Chondrocyte (in vitro differentiated cells): Measurements from ENCODE around the gene TSPAN33. TPM values are rescaled to one million over a fixed set of nuclear protein-coding genes. Genes with fewer than 3 reads are reported as not detected.

Source experiments
- DNase-seq: peaks from one replicate; pipeline ENCODE4 v3.0.0; 2021; ENCODE audit warnings: mixed read lengths, low spot score
- H3K27ac Mint-ChIP-seq: one replicate; pipeline ENCODE4 v1.8.0; 2021; ENCODE audit warnings: mild to moderate bottlenecking, moderate library complexity, mixed read lengths; ENCODE audit not compliant: unreplicated experiment
- H3K27me3 Mint-ChIP-seq: 2 replicates; pipeline ENCODE4 v1.8.0; 2021; ENCODE audit warnings: low read depth, mixed read lengths
- H3K36me3 Mint-ChIP-seq: 2 replicates; pipeline ENCODE4 v1.8.0; 2021; ENCODE audit warnings: low read depth, mixed read lengths
- H3K4me1 Mint-ChIP-seq: 2 replicates; pipeline ENCODE4 v1.8.0; 2021; ENCODE audit warnings: low read depth, mild to moderate bottlenecking, mixed read lengths
- H3K4me3 Mint-ChIP-seq: one replicate; pipeline ENCODE4 v1.8.0; 2021; ENCODE audit warnings: mild to moderate bottlenecking, moderate library complexity, mixed read lengths; ENCODE audit not compliant: unreplicated experiment
- H3K9me3 Mint-ChIP-seq: 2 replicates; pipeline ENCODE4 v1.8.0; 2021; ENCODE audit warnings: low read depth, mixed read lengths
- total RNA-seq: library from RNA; stranded (reverse); gene quantifications from 3 replicates; pipeline ENCODE4 v1.2.1, GENCODE V29; 2021
- TF ChIP-seq, protein P1 (sequence below): fragments of 200-600 bp; sonication (generic); IDR thresholded peaks from 2 replicates; pipeline ENCODE4 v1.5.0; 2021; ENCODE audit warnings: antibody characterized with exemption, mild to moderate bottlenecking, moderate library complexity

Gene TSPAN33
- total RNA-seq, 1 donor from 2014 or later = 4.2 TPM

GRCh38 chr7:129149511-129149910 lies 5.0 kb downstream of the TSPAN33 start:
- Mint-ChIP-seq H3K27ac (no peak overlapping the region), H3K36me3 (no peaks in the 10 kb centered on the region), H3K9me3 (no peaks in the 10 kb centered on the region), H3K4me1 (no peaks in the 10 kb centered on the region), H3K27me3 (peaks cover 49% of the 10 kb centered on the region), H3K4me3 (no peak overlapping the region)
- DNase-seq = no peak
- TF ChIP-seq, protein P1, sequence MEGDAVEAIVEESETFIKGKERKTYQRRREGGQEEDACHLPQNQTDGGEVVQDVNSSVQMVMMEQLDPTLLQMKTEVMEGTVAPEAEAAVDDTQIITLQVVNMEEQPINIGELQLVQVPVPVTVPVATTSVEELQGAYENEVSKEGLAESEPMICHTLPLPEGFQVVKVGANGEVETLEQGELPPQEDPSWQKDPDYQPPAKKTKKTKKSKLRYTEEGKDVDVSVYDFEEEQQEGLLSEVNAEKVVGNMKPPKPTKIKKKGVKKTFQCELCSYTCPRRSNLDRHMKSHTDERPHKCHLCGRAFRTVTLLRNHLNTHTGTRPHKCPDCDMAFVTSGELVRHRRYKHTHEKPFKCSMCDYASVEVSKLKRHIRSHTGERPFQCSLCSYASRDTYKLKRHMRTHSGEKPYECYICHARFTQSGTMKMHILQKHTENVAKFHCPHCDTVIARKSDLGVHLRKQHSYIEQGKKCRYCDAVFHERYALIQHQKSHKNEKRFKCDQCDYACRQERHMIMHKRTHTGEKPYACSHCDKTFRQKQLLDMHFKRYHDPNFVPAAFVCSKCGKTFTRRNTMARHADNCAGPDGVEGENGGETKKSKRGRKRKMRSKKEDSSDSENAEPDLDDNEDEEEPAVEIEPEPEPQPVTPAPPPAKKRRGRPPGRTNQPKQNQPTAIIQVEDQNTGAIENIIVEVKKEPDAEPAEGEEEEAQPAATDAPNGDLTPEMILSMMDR = no peak

GRCh38 chr7:129150199-129150996 lies 5.9 kb downstream of the TSPAN33 start:
- no peaks in the 10 kb centered on the region for H3K4me1 Mint-ChIP-seq
- no peak for DNase-seq
- H3K27ac Mint-ChIP-seq = no peak overlapping the region
- no peak overlapping the region for H3K4me3 Mint-ChIP-seq
- H3K36me3 Mint-ChIP-seq = no peaks in the 10 kb centered on the region
- TF ChIP-seq, protein P1 = no peak
- peaks cover 54% of the 10 kb centered on the region for H3K27me3 Mint-ChIP-seq
- H3K9me3 Mint-ChIP-seq = no peaks in the 10 kb centered on the region

- TF ChIP-seq, protein P1 = no peak
- no peaks in the 10 kb centered on the region for H3K36me3 Mint-ChIP-seq
Measured at GRCh38 chr7:129157651-129158050, 13.1 kb downstream of the TSPAN33 start.

GRCh38 chr7:129159539-129159938 lies 15.0 kb downstream of the TSPAN33 start:
- Mint-ChIP-seq H3K9me3 (peaks cover 4% of the 10 kb centered on the region), H3K27me3 (peaks cover 15% of the 10 kb centered on the region), H3K27ac (no peak overlapping the region), H3K4me1 (no peaks in the 10 kb centered on the region), H3K4me3 (no peak overlapping the region), H3K36me3 (no peaks in the 10 kb centered on the region)
- no peak for DNase-seq
- TF ChIP-seq, protein P1 = no peak

More at GRCh38 chr7:129157651-129158050, 13.1 kb downstream of the TSPAN33 start:
- Mint-ChIP-seq H3K4me1 (no peaks in the 10 kb centered on the region), H3K27me3 (peaks cover 25% of the 10 kb centered on the region), H3K27ac (no peak overlapping the region), H3K9me3 (peaks cover 4% of the 10 kb centered on the region), H3K4me3 (no peak overlapping the region)
- DNase-seq = no peak

- H3K4me3 Mint-ChIP-seq = no peak overlapping the region
Measured at GRCh38 chr7:129160161-129160905, 15.8 kb downstream of the TSPAN33 start.

More at GRCh38 chr7:129160161-129160905, 15.8 kb downstream of the TSPAN33 start:
- Mint-ChIP-seq H3K27me3 (peaks cover 10% of the 10 kb centered on the region), H3K36me3 (no peaks in the 10 kb centered on the region), H3K9me3 (peaks cover 4% of the 10 kb centered on the region), H3K27ac (no peak overlapping the region), H3K4me1 (no peaks in the 10 kb centered on the region)
- TF ChIP-seq, protein P1 = no peak
- no peak for DNase-seq
